ENCODE measurements around the gene AFF3.
"Not testable (repeated sequence)": the region's sequence is repeated elsewhere in the genome, so short reads cannot be mapped to it uniquely, and the experiment has no call there.

AFF3 gene

DNA sequence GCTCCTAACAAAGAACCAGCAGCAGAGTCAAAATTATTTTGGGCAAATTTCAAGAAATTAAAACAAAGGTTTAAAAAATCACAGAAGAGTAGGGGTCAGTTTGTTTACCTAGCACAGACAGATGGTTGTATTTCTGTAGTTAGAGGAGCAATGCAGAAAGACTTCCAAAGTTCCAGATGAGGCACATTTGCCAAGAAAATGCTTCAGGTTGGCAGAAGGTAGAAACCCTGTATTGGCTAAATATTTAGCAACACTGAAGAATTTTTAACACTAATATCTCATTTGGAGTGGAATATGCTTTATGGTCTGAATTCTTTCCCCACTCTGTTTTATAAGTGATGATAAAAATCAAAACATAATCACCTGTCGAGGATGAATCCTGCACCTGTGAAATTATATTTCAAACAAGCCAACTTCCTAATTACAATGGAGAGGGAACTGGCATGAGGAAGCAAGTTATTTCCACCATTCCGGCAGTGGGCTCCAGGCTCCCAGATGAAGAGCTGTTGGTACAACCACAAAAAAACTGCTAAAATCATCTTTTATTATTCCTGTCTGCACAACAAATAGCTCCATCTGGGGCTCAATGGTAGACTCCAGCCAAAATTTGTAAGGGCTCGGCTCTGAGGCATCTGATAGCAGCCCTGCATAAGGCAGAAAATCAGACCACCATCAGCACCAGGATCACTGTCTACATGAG, 366.0 kb downstream of the AFF3 start:
- DNase-seq = no peak

DNA sequence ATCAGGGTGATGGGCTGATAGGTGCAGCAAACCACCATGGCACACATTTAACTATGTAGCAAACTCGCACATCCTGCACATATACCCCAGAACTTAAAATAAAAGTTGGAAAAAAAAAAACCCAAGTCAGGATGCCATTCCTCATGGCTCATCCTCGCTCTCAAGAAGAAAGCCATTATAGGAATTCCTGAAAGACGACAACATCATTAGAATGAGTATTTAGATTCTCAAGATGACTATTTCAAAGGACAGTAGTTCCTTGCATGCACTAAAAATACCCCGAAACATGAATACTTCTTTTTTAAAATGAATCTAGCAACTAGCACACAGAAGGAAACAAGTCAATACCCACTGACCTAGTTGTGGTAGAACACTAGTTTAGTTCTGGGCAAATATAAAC, 366.8 kb downstream of the AFF3 start:
- no peak for DNase-seq

DNA sequence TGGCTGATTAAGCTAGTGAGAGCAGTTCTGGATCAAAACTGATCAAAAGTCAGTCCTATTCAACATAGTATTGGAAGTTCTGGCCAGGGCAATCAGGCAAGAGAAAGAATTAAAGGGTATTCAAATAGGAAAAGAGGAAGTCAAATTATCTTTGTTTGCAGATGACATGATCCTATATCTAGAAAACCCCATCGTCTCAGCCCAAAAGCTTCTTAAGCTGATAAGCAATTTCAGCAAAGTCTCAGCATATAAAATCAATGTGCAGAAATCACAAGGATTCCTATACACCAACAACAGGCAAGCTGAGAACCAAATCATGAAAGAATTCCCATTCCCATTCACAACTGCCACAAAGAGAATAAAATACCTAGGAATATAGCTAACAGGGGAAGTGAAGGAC, 368.7 kb downstream of the AFF3 start:
- DNase-seq = not testable (repeated sequence)

DNA sequence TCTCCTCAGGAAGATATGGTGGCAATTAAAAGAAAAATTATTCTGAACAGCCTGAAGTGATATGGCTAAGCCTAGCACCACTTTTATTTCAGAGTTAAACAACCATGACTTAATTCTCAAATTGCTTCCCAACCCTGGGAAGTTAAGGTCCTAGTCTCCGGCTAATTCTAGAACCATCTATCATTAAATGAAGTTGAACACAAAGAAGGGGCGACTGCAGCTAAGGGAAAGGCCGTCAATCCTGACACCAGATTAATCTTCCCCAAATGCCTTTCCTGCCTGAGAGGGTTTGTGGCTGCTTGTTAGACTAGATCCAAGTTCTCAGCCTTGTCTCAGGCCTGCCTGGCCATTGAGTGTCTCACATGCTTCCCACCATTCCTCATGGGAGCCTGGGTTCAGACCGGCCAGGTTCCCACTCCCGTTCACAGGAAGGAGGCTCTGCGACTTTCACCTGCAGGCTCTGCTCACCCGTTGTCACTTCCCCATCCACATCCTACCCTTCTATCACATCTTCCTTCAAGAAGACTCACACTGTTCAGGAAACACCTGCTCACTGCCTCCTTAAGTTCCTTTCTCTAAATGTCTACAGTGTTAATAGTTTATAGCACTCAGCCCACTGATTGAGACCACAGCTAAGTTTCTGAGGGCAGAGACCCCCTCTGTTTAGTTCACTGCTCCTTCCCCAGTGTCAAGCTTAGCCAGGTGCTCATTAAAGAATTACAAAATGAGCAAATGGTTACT, 369.6 kb downstream of the AFF3 start:
- no peak for DNase-seq

DNA sequence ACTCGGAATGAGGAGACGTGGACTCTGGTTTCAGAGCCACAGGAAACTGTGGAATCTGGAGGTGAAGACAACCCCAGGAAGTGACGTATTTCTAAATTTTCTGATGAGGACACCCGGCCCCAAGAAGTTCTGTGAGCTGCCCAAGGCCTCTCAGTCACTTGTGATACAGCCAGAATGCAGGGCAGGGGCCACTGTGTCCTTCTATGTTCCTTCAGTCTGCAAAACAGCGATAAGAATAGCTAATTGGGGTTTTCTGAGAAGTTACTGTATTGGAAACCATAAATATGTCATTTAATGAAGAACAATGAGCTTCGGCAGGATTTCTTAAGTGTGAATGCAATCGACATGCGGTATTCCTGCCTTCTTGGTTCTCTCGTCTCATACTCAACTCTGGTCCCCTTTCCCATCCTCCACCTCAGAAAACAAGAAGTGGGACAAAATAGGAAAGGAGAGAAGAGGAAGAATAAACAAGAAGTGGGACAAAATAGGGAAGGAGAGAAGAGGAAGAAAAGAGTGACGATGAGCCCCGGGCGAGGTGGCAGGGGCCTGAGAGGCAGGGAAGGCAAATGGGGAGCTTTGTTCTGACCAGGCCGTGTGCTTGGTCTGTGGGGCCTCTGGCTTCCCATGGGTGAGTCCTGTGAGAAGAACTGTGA, 370.6 kb downstream of the AFF3 start:
- no peak for DNase-seq

DNA sequence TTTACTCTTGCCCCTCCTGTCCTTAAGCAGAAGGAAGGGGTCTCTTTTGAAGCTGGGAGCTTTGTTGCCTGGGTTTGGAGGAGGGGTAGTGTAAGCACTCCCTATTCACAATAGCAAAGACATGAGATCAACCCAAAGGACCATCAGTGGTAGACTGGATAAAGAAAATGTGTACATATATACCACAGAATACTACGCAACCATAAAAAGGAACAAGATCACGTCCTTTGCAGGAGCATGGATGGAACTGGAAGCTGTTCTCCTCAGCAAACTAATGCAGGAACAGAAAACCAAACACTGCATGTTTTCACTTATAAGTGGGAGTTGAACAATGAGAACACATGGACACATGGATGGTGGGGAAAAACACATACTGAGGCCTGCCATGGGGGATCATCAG, 371.5 kb downstream of the AFF3 start:
- no peak for DNase-seq

DNA sequence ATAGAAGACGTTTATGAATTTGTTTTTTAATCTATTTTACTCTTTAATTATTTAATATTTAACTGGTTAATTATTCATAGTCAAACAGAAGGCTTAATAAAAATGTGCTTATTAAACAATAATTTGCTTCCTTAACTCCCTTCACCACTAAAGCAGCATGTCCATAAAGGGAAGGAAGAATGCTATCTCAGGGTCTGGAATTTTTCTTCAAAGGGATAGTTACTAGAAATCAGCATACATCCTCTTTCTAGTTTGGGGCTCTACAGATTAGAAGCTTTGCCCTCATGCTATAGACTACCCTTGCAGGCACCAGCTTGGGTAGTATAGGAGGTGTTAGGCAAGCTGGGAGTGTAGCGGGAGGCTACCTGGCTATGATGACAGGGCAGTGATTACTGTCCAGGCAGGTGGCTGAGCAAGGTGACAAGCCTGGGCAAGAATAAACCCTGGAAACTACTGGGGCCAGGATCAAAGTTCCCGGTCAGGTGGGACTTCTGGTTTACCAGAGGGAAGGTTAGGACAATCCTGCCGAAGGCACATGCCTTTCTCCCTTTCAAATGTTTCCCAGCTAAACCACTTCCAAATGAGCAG, 376.6 kb downstream of the AFF3 start:
- DNase-seq = no peak

DNA sequence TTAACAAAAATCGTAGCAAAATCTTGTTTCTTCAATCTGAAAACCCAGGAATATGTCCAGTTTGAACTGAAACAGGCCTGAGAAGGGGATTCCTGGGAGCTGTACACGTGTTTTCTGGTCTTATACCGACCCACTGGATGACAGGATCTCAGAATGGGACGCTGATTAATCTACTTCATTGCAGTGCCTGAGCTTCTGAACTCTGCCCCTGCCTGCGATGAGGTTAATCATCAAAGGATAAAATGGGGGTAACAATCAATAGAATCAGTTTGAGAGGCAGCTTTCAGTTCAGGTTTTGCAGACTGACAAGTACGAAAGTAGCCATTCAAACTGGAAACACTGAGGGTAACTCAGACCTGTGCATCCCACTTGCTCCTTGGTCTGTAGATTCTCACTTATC, 378.6 kb downstream of the AFF3 start:
- DNase-seq = no peak

DNA sequence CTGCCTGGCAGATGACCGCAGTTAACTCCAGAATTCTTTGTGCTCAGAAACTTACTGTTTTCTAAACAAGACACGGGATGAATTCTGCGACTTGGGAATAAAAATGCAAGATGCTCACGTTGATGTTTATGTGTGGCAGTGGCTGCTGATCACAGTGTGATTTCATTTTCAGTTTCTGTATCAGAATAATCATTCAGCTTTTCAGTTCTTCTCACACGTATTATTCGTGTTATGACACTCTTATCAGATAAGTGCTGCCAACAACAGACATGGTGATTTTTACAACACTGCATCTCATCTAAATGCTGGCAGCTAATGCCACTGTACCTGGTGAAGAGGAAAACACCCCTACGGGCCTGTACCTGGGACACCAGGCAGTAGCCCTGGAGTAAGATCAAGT, 379.7 kb downstream of the AFF3 start:
- DNase-seq = no peak

DNA sequence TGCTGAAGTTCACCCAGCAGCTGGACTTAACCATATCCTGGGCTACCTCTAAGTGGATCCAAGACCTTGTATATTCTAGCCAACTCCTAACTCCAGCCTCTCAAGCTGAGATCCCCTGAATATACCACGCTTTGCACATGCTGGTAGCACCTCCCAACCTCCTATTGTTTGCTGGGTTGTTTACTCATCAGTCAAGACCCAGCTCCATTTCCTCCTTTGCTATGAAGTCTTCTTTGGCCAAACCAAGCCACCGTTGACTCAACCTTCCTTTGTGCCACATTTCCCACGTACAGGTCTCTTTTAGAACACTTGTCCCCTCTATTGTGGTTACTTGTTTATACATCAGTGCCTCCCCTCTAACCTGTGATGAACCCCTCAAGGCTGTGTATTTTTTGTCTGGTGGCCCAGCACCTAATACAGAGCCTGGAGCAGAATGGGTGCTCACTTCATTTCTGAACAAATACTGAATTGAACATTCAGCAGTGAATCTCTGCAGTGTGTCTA, 384.7 kb downstream of the AFF3 start:
- no peak for DNase-seq

DNA sequence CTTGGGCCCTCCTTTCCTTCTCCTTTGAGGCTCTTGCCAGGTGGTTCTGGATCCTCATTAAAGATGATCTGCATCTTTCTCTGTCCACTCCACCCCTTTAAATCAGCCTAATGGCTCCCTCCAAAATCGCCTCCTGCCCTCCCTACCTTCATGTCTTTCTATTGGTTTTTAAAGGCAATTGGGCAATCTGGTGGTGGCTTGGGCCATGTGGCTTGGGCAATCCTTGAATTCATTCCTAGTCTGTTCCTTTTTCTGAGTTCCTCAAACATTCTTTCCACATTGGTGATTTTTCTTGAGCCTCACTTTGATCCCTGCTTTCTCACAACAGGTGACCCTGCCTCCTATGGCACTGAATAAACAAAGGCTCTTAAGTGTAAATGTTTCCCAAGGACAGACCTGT, 386.3 kb downstream of the AFF3 start:
- DNase-seq = no peak

DNA sequence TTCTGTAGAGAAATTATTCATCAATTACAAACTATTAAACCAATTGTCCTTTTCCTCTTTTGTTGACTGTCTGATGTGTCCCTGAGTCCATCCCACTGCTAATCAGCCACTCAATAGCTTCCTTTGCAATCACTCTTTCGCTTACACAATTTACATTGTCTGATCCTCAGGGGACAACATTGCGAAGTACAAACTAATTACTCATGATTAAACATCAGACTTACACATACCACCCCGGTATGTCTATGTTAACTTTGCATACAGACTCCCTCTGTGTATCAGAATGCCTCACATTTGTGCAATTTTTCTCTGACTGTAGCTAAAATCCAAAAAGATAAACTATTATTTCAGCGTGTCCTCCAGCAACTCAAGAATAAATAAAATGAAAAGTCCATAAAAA, 388.2 kb downstream of the AFF3 start:
- DNase-seq = no peak

DNA sequence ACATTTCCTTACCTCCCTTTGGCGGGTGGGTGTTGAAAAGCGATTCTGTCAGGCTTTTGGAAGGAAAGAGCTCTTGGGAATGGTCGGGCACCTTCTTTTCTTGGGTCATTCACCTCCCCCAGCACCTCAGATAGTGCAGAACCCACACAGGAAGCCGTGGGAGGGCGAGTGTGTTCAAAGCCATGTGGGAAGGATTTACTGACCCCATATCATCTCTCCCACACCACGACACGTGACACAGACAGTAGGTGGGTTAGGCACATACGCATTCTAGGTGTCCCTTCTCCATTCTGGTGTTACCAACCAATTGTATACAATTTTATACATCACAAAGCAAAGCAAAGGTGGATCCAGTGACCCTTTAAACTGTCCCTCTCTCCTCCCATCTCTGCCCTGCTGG, 388.9 kb downstream of the AFF3 start:
- no peak for DNase-seq

DNA sequence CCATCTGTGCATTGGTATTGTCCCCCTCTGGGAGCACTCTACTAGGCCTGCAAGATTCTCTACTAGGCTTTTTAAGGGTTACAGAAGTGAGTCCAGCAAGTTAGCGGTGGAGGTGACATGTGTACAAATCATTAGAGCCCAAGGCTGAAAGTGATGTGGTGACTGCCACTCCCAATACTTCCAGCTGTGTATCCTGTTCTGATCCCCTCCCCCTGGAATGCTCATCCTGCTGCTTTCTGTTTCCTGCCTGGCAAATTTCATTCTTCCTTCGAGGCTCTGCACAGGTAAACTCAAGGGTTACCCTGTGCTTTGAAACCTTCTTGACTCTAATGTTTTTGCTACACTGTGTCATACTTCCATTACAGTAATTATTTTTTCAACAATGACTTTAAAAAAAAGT, 394.0 kb downstream of the AFF3 start:
- DNase-seq = no peak

DNA sequence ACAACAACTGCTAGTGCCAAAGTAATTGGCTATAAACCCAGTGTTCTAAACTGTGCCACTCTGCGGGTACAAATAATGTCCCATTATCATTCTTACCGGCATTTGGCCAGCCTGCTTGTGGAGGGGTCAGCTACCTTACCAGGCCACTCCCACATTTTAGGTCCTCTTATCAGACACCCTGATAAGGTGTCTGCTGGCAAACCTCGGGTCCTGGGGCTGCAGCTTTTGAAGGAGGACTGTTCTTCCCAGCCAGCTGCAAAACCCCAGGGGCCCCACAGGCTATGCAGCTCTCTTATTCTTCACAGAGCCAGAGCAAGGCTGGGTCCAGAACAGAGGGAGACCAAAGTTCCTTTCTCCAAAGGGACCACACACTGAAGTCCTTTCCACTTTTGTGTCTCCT, 394.5 kb downstream of the AFF3 start:
- no peak for DNase-seq

DNA sequence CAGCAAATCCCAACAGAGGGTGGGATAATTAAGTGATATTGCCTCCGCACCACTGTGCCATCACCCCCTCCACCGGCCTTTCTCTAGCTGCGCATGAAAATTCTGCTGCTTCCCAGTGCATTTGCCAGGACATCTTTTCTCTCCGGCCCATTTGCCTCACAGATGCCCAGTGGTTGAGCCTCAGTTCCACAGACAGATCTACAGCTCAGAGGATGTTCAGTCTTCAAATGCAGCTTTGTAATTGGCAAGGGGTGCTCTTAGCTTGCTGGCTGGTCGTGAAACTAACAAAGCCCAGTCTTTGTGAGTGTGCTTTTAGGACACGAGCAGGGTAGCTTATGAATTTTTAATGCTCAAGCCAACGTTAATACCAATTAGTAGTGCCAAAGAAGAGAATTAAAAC, 399.2 kb downstream of the AFF3 start:
- DNase-seq = no peak

DNA sequence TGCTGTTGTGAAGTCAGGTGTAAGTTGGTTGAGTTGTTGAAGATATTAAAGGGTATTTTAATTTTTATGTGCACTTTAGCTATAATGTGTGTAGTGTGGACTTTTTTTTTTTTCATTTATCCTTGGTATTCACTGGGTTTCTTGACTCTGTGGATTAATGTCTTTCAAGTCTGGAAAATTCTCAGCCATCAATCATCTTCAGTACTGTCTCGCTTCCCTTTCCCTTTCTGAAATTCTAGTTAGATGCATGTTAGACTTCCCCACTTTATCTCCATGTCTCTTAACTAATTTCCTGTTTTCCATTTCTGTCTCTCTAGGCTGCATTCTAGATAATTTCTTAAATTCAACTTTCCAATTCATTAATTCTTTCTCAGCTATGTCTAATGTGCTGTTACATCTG, 404.9 kb downstream of the AFF3 start:
- DNase-seq = no peak

DNA sequence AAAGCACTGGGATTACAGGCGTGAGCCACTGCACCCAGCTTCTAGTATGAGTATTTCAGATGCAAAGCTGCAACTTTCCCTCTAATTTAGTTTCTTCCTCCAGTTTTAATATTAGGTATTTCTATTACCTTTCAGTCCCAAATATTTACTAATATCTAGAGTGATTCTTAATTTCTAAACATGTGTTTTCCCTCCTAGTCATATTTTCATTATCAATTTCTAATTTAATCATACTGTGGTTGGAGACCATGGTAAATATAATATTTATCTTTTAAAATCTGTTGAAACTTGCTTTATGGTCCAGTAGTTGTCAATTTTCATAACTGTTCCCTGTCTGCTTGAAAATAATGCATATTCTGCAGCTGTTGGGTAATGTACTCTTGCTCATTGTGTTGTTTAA, 406.6 kb downstream of the AFF3 start:
- DNase-seq = no peak

DNA sequence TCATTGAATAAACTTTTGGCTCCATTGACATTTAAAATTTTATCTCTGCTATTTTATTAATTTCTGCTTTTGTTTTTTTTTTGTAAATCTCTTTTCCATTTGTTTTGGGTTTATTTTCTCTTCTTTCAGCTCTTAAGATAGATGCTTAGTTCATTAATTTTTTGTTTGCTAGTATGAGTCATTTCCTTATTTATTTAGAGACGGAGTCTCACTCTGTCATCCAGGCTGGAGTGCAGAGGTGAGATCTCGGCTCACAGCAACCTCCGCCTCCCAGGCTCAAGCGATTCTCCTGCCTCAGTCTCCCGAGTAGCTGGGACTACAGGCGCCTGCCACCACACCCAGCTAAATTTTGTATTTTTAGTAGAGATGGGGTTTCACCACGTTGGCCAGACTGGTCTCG, 407.1 kb downstream of the AFF3 start:
- not testable (repeated sequence) for DNase-seq

DNA sequence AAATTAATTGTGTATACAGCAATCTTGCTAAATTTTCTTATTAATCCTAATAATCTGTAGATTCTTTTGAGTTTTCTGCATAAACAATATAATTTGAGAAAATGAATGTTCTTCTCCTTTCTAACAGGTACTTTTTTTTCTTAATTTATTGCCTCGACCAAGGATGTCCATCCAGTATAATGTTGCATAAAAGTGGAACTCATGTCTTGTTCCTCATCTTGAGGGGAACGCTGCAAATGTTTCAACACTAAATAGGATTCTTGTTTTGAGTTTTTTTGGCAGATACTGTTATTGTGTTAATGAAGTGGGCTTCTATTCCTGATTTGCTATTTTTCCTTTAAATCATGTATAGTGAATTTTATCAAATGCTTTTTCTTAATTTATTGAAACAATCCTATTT, 408.2 kb downstream of the AFF3 start:
- no peak for DNase-seq

DNA sequence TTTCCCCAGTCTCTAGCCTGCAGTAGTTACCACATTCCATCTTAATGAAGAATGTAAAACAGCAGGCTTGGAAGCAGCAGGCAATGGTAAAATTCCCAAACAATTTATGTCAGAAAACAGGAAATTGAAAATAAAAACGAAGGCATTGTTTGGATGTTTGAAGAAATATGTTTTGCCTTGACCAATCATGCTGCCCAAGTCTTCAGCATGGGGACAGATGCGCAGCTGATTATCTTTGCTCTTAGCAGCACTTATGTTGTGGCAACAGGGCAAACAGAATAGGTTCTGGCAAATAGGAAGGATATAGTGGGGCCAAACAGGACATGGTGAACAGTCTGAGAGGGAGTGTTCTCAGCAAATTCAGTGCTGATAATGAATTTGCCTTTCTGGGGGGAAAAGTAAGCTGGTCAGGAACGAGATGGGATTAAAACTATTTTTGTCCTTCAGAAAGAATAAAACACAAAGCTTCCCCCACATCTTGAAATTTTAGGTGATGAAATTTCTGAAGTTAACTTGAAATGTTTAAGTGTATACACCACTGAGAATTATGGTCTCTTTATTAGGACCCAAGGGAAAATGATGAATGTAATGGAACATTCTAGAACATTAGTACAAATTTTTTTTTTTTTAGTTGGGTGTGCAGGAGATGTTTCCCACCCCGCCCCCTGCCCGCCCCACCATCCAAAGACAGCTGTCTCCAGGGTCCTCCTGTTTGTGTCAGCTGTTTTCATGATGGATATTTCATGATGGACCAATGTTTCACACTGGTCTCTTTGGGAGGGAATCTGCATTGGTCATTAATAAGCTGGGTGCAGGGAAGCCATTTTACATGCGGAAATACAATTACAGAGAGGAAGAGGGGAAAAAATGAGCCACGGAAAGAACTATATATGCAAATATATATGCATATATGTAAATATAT, 413.0 kb downstream of the AFF3 start:
- DNase-seq = no peak

DNA sequence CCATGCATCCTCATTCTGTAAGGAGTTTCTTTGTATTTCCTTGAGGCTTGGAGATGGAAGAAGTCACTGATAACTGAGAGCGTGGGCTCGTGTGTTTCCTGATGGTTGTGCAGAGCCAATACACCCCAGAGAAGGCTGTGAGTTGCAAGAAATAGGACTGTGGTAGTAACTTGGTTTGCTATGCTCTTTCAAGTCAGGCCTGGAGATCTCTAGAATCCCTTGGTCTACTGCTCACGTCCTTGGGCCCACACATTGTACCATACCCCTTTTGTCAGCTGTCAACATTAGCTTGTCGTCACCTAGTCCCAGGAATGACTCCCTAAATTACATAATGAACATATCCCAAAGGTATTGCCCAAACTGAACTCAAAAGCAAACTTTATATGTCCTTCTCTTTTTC, 414.2 kb downstream of the AFF3 start:
- DNase-seq = no peak

DNA sequence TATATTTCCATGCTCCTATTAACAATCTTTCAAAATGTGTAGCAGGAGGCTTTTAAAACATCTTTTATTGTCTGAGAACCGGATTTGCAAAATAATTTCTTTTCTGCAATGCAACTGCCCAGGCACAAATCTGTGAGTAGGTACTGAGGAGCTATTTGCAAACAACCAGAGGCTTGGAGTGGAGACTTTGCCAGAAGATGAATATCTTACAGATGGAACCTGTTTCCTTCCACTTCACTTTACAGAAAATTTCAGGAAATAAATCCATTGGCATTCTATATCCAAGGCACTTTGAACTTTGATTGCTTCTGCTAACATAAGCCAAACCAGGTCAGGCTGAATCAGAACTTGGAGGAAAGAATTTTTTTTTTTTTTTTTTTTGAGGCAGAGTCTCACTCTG, 415.2 kb downstream of the AFF3 start:
- no peak for DNase-seq
